Ovary (tissue), 3 donors: ENCODE data around the gene HK3.

Experiments
- EP300 ChIP-seq: sonication (generic); formaldehyde crosslinking; IDR thresholded peaks from one replicate; pipeline ENCODE4 v1.6.1; 2017; ENCODE audit warnings: antibody characterized with exemption
- POLR2A ChIP-seq: fragments of 450-650 bp; IDR thresholded peaks from one replicate; pipeline ENCODE4 v1.6.1; 2017; ENCODE audit warnings: antibody characterized with exemption, mild to moderate bottlenecking, moderate library complexity
- TF ChIP-seq, protein P1 (sequence below), 3 donors: fragments of 450-650 bp in 2 of 3; fragments of 200-600 bp in 1 of 3; IDR thresholded peaks; one replicate each; pipeline versions ENCODE4 v1.5.1 to v1.8.0; 2016 to 2022; ENCODE audit warnings: antibody characterized with exemption in 3 of 3, mild to moderate bottlenecking in 1 of 3
- donor health status: DM: no; HTN: no; CAD: no.

DNA sequence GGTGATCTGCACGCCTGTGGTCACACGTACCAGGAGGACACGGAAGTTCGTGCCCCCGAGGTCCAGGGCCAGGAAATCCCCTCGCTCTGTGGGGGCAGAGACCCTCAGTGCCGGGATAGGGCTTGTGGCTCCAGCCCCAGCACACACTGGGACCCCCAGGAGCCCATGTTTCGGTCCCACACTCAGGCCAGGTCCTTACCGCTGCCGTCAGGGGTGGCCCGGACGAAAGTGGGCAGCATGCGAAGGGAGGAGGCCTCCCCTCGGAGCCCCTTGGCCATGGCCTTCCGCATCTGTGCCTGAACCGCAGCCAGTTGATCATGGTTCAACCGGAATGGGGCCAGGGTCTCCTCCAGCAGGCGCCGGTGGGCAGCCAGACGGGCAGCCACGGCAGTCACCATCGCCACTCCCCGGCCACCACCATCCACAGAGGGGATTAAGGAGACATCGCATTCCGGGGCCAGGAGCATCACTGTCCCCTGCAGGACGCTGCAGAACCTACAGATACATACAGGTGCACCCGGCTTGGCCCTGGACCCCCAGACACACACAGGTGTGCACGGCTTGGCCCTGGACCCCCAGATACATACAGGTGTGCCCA, 11.8 kb downstream of the HK3 start:
- TF ChIP-seq, protein P1, sequence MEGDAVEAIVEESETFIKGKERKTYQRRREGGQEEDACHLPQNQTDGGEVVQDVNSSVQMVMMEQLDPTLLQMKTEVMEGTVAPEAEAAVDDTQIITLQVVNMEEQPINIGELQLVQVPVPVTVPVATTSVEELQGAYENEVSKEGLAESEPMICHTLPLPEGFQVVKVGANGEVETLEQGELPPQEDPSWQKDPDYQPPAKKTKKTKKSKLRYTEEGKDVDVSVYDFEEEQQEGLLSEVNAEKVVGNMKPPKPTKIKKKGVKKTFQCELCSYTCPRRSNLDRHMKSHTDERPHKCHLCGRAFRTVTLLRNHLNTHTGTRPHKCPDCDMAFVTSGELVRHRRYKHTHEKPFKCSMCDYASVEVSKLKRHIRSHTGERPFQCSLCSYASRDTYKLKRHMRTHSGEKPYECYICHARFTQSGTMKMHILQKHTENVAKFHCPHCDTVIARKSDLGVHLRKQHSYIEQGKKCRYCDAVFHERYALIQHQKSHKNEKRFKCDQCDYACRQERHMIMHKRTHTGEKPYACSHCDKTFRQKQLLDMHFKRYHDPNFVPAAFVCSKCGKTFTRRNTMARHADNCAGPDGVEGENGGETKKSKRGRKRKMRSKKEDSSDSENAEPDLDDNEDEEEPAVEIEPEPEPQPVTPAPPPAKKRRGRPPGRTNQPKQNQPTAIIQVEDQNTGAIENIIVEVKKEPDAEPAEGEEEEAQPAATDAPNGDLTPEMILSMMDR (IDR thresholded peaks at IDR 0.05) = no peak
- TF ChIP-seq POLR2A = no peak
- no peak for TF ChIP-seq EP300
